ENCODE data around the gene STUB1. TPM values are rescaled to one million over a fixed set of nuclear protein-coding genes. Genes with fewer than 3 reads are reported as not detected.
A peak's percentile ranks its signal among the peaks of the same experiment; 100 is the strongest.
"Not testable (repeated sequence)": the region's sequence is repeated elsewhere in the genome, so short reads cannot be mapped to it uniquely, and the experiment has no call there.

Gene STUB1
- total and polyA plus RNA-seq, 4 experiments from 2014 or later = 97.2 to 181 (median 128) TPM

DNA sequence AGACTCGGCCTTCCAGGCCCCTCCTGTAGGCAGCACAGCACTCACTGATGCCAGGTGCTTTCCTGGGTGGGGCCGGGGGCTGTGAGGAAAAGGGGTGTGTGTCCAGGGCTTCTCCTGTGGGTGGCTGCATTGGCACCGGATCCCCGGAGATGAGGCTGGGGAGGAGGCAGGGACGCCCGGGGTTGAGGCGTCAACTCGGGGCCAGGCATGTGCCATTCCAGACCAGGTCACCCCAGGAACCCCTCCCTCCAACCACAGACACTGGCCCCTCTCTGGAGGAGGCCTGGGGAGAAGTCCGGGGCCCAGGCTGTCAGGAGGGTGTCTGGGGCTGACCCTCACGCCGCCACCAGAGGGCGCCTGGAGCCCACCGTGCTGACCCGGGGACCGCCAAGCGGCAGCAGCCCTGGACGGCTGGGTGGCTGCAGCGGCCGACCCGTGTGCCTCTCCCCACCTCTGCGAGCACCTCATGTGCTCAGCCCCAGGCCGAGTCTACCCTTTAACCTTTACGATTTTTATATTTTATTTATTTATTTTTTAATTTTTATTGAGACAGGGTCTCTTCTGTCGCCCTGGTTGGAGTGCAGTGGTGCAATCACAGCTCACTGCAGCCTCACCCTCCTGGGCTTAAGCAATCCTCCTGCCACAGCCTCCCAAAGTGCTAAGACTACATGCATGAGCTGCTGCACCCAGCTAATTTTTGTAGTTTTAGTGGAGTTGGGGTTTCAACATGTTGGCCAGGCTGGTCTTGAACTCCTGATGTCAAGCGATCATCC, 31.5 kb downstream of the STUB1 start:
- no peak overlapping the region for H3K27ac ChIP-seq (ENCODE audit: low read depth, low read length)
- H3K4me1 ChIP-seq (ENCODE audit: insufficient read depth, low read length) = peaks cover 14% of the 10 kb centered on the region
- intact Hi-C loops (cut with micrococcal nuclease) = loop anchor here (1.0 kb wide), 2 partner anchors 30 to 74 kb away; no protein-coding TSS in a partner anchor
- H3K4me3 ChIP-seq (ENCODE audit: low read length in 2 of 2) = no peak overlapping the region
- H3K36me3 ChIP-seq (ENCODE audit: insufficient read depth, low read length) = no peaks in the 10 kb centered on the region
- H3K9me3 ChIP-seq (ENCODE audit: control insufficient read depth in 1 of 2, low read length in 2 of 2) = no peaks in the 10 kb centered on the region
- Mint-ChIP-seq H3K4me3 (no peak overlapping the region), H3K9me3 (no peaks in the 10 kb centered on the region), H3K36me3 (no peaks in the 10 kb centered on the region), H3K27ac (peak overlapping the region in 1 of 7 donors; percentile 17), H3K4me1 (peaks cover 0 to 15% (median 4%) of the 10 kb centered on the region in 4 donors), H3K27me3 (peaks cover 19 to 31% of the 10 kb centered on the region in 2 donors)
- DNase-seq = peak; percentile 69 to 79 (median 72)
- CTCF ChIA-PET (ENCODE audit: partially characterized antibody) = interaction anchor here (0.8 to 6.0 kb wide), 25 partner anchors 8 to 511 kb away, joined by 3 to 84 read pairs (median 4); partner anchors contain the start of genes ANTKMT, CHTF18, CIAO3 and RHBDL1
- peaks cover 36% of the 10 kb centered on the region for H3K27me3 ChIP-seq (ENCODE audit: insufficient read depth, low read length)
- POLR2A ChIA-PET (ENCODE audit: partially characterized antibody) = interaction anchor here (1.3 to 9.0 kb wide), 7 partner anchors 13 to 76 kb away, joined by 3 to 71 read pairs (median 5); partner anchors contain the start of genes ANTKMT, CCDC78, CHTF18 and CIAO3

DNA sequence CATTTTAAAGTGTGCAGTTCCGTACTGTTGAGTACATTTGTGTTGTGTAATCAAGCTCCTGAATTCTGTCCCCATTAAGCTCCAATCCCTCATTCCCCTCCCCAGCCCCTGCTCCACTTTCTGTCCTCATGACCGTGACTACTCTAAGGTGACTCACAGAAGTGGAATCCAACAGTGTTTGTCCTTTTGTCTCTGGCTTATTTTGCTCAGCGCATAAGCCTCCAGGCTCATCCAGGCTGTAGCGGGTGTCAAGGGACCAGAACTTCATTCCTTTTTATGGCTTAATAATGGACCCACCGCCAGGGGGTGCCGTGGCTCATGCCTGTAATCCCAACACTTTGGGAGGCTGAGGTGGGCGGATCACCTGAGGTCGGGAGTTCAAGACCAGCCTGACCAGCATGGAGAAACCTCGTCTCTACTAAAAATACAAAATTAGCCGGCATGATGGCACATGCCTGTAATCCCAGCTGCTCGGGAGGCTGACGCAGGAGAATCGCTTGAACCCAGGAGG, 32.6 kb downstream of the STUB1 start:
- H3K9me3 Mint-ChIP-seq; H3K4me3 ChIP-seq (ENCODE audit: low read length in 2 of 2); H3K27ac ChIP-seq (ENCODE audit: low read depth, low read length); intact Hi-C loops (cut with micrococcal nuclease); H3K9me3 ChIP-seq (ENCODE audit: control insufficient read depth in 1 of 2, low read length in 2 of 2); H3K36me3 ChIP-seq (ENCODE audit: insufficient read depth, low read length); H3K36me3 Mint-ChIP-seq: not testable (repeated sequence)
- H3K4me1 Mint-ChIP-seq = peaks cover 0 to 13% (median 2%) of the 10 kb centered on the region in 4 donors
- Histone ChIP-seq H3K27me3 (ENCODE audit: insufficient read depth, low read length) (peaks cover 28% of the 10 kb centered on the region), H3K4me1 (ENCODE audit: insufficient read depth, low read length) (peaks cover 14% of the 10 kb centered on the region)
- H3K4me3 Mint-ChIP-seq = peak overlapping the region in 1 of 8 donors; percentile 46
- H3K27me3 Mint-ChIP-seq = peaks cover 17 to 27% of the 10 kb centered on the region in 2 donors
- H3K27ac Mint-ChIP-seq = peak overlapping the region in 2 of 7 donors; percentile 29 to 43
- POLR2A ChIA-PET (ENCODE audit: partially characterized antibody) = interaction anchor here (1.3 to 9.0 kb wide), 7 partner anchors 12 to 75 kb away, joined by 3 to 71 read pairs (median 5); partner anchors contain the start of genes ANTKMT, CCDC78, CHTF18 and CIAO3
- DNase-seq = peak in 3 of 5 donors; percentile 36 to 42 (median 40)
- CTCF ChIA-PET (ENCODE audit: partially characterized antibody) = interaction anchor here (0.8 to 6.0 kb wide), 24 partner anchors 7 to 510 kb away, joined by 3 to 84 read pairs (median 4); partner anchors contain the start of genes ANTKMT, CHTF18, CIAO3 and RHBDL1

DNA sequence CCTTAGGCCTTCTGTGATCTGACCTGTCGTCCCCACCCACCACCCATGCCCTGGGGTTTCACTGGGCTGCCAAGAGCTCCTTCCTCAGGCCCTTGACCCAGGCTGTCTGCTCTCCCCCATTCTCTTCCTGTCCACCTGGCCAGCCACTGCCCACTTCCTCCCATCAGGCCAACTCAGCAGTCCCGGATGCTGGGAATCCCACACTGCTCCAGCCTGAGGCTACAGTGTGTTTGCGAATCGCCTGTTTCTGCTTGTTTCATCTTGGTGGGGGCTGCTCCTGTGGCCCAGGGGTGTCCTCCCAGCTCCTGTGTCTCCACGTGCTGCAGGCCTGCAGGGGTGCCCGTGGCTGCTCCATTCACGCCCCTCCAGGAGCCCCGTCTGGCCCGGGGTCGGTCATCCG, 33.9 kb downstream of the STUB1 start:
- Histone ChIP-seq H3K27me3 (ENCODE audit: insufficient read depth, low read length) (peaks cover 15% of the 10 kb centered on the region), H3K9me3 (ENCODE audit: control insufficient read depth in 1 of 2, low read length in 2 of 2) (no peaks in the 10 kb centered on the region), H3K4me3 (ENCODE audit: low read length in 2 of 2) (no peak overlapping the region), H3K27ac (ENCODE audit: low read depth, low read length) (no peak overlapping the region), H3K4me1 (ENCODE audit: insufficient read depth, low read length) (peaks cover 14% of the 10 kb centered on the region), H3K36me3 (ENCODE audit: insufficient read depth, low read length) (no peaks in the 10 kb centered on the region)
- CTCF ChIA-PET (ENCODE audit: partially characterized antibody) = interaction anchor here (0.7 to 6.0 kb wide), 5 partner anchors 11 to 72 kb away, joined by 3 to 84 read pairs (median 3); partner anchors contain the start of genes CCDC78, CHTF18 and RPUSD1
- Mint-ChIP-seq H3K9me3 (no peaks in the 10 kb centered on the region), H3K4me3 (peak overlapping the region in 3 of 8 donors; percentile 6 to 32 (median 7)), H3K36me3 (no peaks in the 10 kb centered on the region), H3K27me3 (peaks cover 6 to 15% of the 10 kb centered on the region in 2 donors), H3K4me1 (peaks cover 0 to 15% (median 5%) of the 10 kb centered on the region in 4 donors), H3K27ac (peak overlapping the region in 1 of 7 donors; percentile 27)
- intact Hi-C loops (cut with micrococcal nuclease) = no loop called here
- no peak for DNase-seq
- POLR2A ChIA-PET (ENCODE audit: partially characterized antibody) = interaction anchor here (1.4 to 9.0 kb wide), 5 partner anchors 11 to 71 kb away, joined by 5 to 71 read pairs (median 15); partner anchors contain the start of genes ANTKMT, CCDC78, CIAO3 and HAGHL

DNA sequence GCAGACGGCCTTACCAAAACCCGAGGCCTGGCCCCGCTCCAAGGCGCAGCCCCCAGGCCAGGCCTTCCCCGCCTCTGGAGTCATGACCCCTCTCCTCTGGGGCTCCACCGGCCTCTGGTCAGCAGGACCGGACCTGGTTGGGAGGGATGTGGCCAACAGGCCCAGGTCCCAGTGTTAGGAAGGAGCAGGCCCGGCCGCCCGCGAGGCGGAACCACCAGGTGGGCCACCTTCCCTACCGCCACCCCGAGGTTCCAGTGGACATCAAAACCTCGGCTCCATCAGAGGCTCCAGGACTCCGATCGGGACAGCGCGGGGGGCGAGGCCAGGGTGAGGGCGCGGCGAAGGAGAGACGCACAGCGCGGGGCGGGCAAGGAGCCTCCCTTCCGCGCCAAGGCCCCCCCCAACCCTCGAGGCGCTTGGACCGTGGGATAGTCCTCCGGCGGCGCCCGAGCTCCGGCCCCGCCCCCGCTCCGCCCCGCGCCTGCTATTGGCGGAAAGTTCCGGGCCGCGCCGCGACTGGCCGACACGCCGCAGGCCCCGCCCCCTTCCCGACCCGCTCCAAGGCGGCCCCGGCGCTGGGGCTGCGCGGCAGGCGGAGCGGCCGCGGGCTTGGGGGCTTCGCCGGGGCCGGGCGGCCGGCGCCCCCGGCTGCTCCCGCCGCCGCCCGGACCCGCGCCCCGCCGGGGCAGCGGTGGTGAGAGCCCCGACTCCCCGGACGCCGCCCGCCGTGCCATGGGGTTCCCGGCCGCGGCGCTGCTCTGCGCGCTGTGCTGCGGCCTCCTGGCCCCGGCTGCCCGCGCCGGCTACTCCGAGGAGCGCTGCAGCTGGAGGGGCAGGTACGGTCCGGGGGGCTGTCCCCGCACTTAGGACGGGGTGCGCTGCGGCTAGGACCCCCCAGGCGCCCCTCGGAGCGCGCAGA, 34.6 kb downstream of the STUB1 start, which contains the start of gene METRN:
Gene METRN, plus strand, starts transcription at position 561 of the 919 bp plus-strand sequence. Its CDS starts 172 bp downstream, at position 733.
- Mint-ChIP-seq H3K36me3 (no peaks in the 10 kb centered on the region), H3K9me3 (no peaks in the 10 kb centered on the region), H3K4me3 (peak within 1 kb of the TSS; percentile 39 to 73 (median 56)), H3K4me1 (peaks cover 0 to 22% (median 9%) of the 10 kb centered on the region in 4 donors), H3K27ac (peak within 1 kb of the TSS in 2 of 7 donors; percentile 35 to 44), H3K27me3 (peaks cover 0 to 8% of the 10 kb centered on the region in 2 donors)
- H3K4me1 ChIP-seq (ENCODE audit: insufficient read depth, low read length) = peaks cover 21% of the 10 kb centered on the region
- POLR2A ChIA-PET (ENCODE audit: partially characterized antibody) = interaction anchor here (1.0 to 9.0 kb wide), 9 partner anchors 10 to 78 kb away, joined by 3 to 71 read pairs (median 5); partner anchors contain the start of genes ANTKMT, CCDC78, CIAO3 and HAGHL
- peaks cover 10% of the 10 kb centered on the region for H3K27me3 ChIP-seq (ENCODE audit: insufficient read depth, low read length)
- DNase-seq = peak; percentile 81 to 85 (median 84)
- H3K4me3 ChIP-seq (ENCODE audit: low read length in 2 of 2) = peak within 1 kb of the TSS in 1 of 2 donors; percentile 43
- no peak within 1 kb of the TSS for H3K27ac ChIP-seq (ENCODE audit: low read depth, low read length)
- H3K9me3 ChIP-seq (ENCODE audit: control insufficient read depth in 1 of 2, low read length in 2 of 2) = no peaks in the 10 kb centered on the region
- intact Hi-C loops (cut with micrococcal nuclease) = no loop called here
- CTCF ChIA-PET (ENCODE audit: partially characterized antibody) = interaction anchor here (0.8 to 6.0 kb wide), 5 partner anchors 17 to 71 kb away, joined by 3 to 84 read pairs (median 3); partner anchors contain the start of genes CHTF18, CIAO3 and RPUSD1
- H3K36me3 ChIP-seq (ENCODE audit: insufficient read depth, low read length) = no peaks in the 10 kb centered on the region

DNA sequence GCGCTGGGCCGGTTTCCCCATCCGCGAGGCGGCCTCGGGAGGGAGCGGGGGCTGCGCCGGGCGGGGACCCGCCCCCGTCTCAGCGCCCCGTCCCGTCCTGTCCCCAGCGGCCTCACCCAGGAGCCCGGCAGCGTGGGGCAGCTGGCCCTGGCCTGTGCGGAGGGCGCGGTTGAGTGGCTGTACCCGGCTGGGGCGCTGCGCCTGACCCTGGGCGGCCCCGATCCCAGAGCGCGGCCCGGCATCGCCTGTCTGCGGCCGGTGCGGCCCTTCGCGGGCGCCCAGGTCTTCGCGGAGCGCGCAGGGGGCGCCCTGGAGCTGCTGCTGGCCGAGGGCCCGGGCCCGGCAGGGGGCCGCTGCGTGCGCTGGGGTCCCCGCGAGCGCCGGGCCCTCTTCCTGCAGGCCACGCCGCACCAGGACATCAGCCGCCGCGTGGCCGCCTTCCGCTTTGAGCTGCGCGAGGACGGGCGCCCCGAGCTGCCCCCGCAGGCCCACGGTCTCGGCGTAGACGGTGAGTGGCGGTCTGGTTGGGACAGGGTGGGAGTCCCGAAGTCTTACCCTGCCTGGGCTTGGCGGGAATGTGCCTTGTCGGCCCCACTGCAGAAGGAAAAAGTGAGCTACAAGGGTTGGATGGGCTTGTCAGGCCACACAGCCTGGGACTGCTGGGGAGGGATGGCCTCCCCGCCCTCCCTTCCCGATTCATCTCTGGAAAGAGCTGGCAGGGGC, 35.4 kb downstream of the STUB1 start:
- Histone ChIP-seq H3K9me3 (ENCODE audit: control insufficient read depth in 1 of 2, low read length in 2 of 2) (no peaks in the 10 kb centered on the region), H3K36me3 (ENCODE audit: insufficient read depth, low read length) (no peaks in the 10 kb centered on the region), H3K27ac (ENCODE audit: low read depth, low read length) (no peak overlapping the region), H3K27me3 (ENCODE audit: insufficient read depth, low read length) (peaks cover 5% of the 10 kb centered on the region), H3K4me3 (ENCODE audit: low read length in 2 of 2) (peak overlapping the region in 1 of 2 donors; percentile 43), H3K4me1 (ENCODE audit: insufficient read depth, low read length) (peaks cover 29% of the 10 kb centered on the region)
- POLR2A ChIA-PET (ENCODE audit: partially characterized antibody) = interaction anchor here (0.9 to 9.0 kb wide), 10 partner anchors 9 to 79 kb away, joined by 3 to 71 read pairs (median 4); partner anchors contain the start of genes ANTKMT, CCDC78, CIAO3 and HAGHL
- Mint-ChIP-seq H3K36me3 (no peaks in the 10 kb centered on the region), H3K27ac (peak overlapping the region in 2 of 7 donors; percentile 35 to 44), H3K27me3 (peaks cover 0 to 4% of the 10 kb centered on the region in 2 donors), H3K9me3 (no peaks in the 10 kb centered on the region), H3K4me3 (peak overlapping the region; percentile 39 to 73 (median 56)), H3K4me1 (peaks cover 3 to 30% (median 14%) of the 10 kb centered on the region in 4 donors)
- intact Hi-C loops (cut with micrococcal nuclease) = no loop called here
- no peak for DNase-seq
- CTCF ChIA-PET (ENCODE audit: partially characterized antibody) = interaction anchor here (0.8 to 2.0 kb wide), 10 partner anchors 8 to 71 kb away, joined by 3 to 7 read pairs (median 4); partner anchors contain the start of gene CIAO3

Data from CD4-positive, alpha-beta memory T cell (primary cell).